ENCODE measurements around the gene CDH22.
A peak's percentile ranks its signal among the peaks of the same experiment; 100 is the strongest.

CDH22 gene

GRCh38 chr20:46255440-46256104, 52.7 kb downstream of the CDH22 start:
- Histone ChIP-seq H3K36me3 (ENCODE audit: control insufficient read depth in 1 of 2, insufficient read depth in 2 of 2, low read depth in 1 of 2, low read length in 2 of 2) (no peaks in the 10 kb centered on the region), H2BK120ac (ENCODE audit: low read depth, low read length) (no peak overlapping the region), H3K14ac (ENCODE audit: low read length in 2 of 2) (no peak overlapping the region), H2BK12ac (ENCODE audit: low read length in 2 of 2) (no peak overlapping the region), H2BK5ac (ENCODE audit: low read depth, low read length, poor library complexity, severe bottlenecking) (no peak overlapping the region), H4K8ac (ENCODE audit: low read length) (no peak overlapping the region), H3K4me3 (ENCODE audit: insufficient read depth in 1 of 2, low read depth in 1 of 2, low read length in 2 of 2) (no peak overlapping the region), H3K27ac (ENCODE audit: low read length, poor library complexity, severe bottlenecking) (no peak overlapping the region), H2BK15ac (ENCODE audit: low read depth, poor library complexity, severe bottlenecking) (no peak overlapping the region), H2AK5ac (ENCODE audit: low read length, severe bottlenecking) (no peak overlapping the region), H3K9ac (ENCODE audit: low read length) (no peak overlapping the region), H3K79me1 (replicated peaks; ENCODE audit: low read length, poor library complexity, severe bottlenecking) (no peaks in the 10 kb centered on the region), H3K4me1 (ENCODE audit: control insufficient read depth, insufficient read depth, low read depth, low read length) (no peaks in the 10 kb centered on the region), H3K4ac (ENCODE audit: low read depth in 1 of 2, low read length in 2 of 2) (no peak overlapping the region), H3K18ac (ENCODE audit: low read depth in 1 of 2, low read length in 2 of 2) (no peak overlapping the region), H4K91ac (ENCODE audit: low read length) (no peak overlapping the region), H2AFZ (ENCODE audit: low read depth, low read length) (no peak overlapping the region), H3K23ac (ENCODE audit: low read length in 2 of 2) (no peak overlapping the region), H3K4me2 (ENCODE audit: low read length, poor library complexity, severe bottlenecking) (no peak overlapping the region), H3K9me3 (ENCODE audit: control insufficient read depth, low read length) (no peaks in the 10 kb centered on the region), H3K27me3 (ENCODE audit: control insufficient read depth in 1 of 2, insufficient read depth in 1 of 2, low read length in 2 of 2) (peaks cover 49 to 88% of the 10 kb centered on the region in 2 experiments)
- 82% methylated on average over 8 of the region's 8 CpGs for WGBS
- DNase-seq: no peak

- no peaks in the 10 kb centered on the region for H3K36me3 ChIP-seq (ENCODE audit: control insufficient read depth in 1 of 2, insufficient read depth in 2 of 2, low read depth in 1 of 2, low read length in 2 of 2)
- DNase-seq: no peak
- no peak overlapping the region for H3K9ac ChIP-seq (ENCODE audit: low read length)
- H3K4me1 ChIP-seq (ENCODE audit: control insufficient read depth, insufficient read depth, low read depth, low read length): no peaks in the 10 kb centered on the region
- 17% methylated on average over 4 of the region's 8 CpGs for WGBS
- H3K27me3 ChIP-seq (ENCODE audit: control insufficient read depth in 1 of 2, insufficient read depth in 1 of 2, low read length in 2 of 2): peaks cover 64 to 90% of the 10 kb centered on the region in 2 experiments
- no peak overlapping the region for H3K18ac ChIP-seq (ENCODE audit: low read depth in 1 of 2, low read length in 2 of 2)
- H3K27ac ChIP-seq (ENCODE audit: low read length, poor library complexity, severe bottlenecking): no peak overlapping the region
- no peak overlapping the region for H4K8ac ChIP-seq (ENCODE audit: low read length)
- no peak overlapping the region for H2AK5ac ChIP-seq (ENCODE audit: low read length, severe bottlenecking)
- no peaks in the 10 kb centered on the region for H3K79me1 ChIP-seq (replicated peaks; ENCODE audit: low read length, poor library complexity, severe bottlenecking)
- H2BK5ac ChIP-seq (ENCODE audit: low read depth, low read length, poor library complexity, severe bottlenecking): no peak overlapping the region
- H3K14ac ChIP-seq (ENCODE audit: low read length in 2 of 2): no peak overlapping the region
- H2BK12ac ChIP-seq (ENCODE audit: low read length in 2 of 2): no peak overlapping the region
- no peak overlapping the region for H3K4me3 ChIP-seq (ENCODE audit: insufficient read depth in 1 of 2, low read depth in 1 of 2, low read length in 2 of 2)
- H3K9me3 ChIP-seq (ENCODE audit: control insufficient read depth, low read length): no peaks in the 10 kb centered on the region
- no peak overlapping the region for H2BK120ac ChIP-seq (ENCODE audit: low read depth, low read length)
- H4K91ac ChIP-seq (ENCODE audit: low read length): no peak overlapping the region
- H3K4me2 ChIP-seq (ENCODE audit: low read length, poor library complexity, severe bottlenecking): no peak overlapping the region
- no peak overlapping the region for H2BK15ac ChIP-seq (ENCODE audit: low read depth, poor library complexity, severe bottlenecking)
- no peak overlapping the region for H3K23ac ChIP-seq (ENCODE audit: low read length in 2 of 2)
- H3K4ac ChIP-seq (ENCODE audit: low read depth in 1 of 2, low read length in 2 of 2): no peak overlapping the region
- H2AFZ ChIP-seq (ENCODE audit: low read depth, low read length): no peak overlapping the region
Observed at GRCh38 chr20:46253391-46253790, 54.9 kb downstream of the CDH22 start.

- H3K9ac ChIP-seq (ENCODE audit: low read length): no peak overlapping the region
- no peaks in the 10 kb centered on the region for H3K4me1 ChIP-seq (ENCODE audit: control insufficient read depth, insufficient read depth, low read depth, low read length)
- H3K27me3 ChIP-seq (ENCODE audit: control insufficient read depth in 1 of 2, insufficient read depth in 1 of 2, low read length in 2 of 2): peaks cover 64 to 90% of the 10 kb centered on the region in 2 experiments
- H2BK120ac ChIP-seq (ENCODE audit: low read depth, low read length): no peak overlapping the region
- DNase-seq: no peak
- H4K8ac ChIP-seq (ENCODE audit: low read length): no peak overlapping the region
- no peaks in the 10 kb centered on the region for H3K9me3 ChIP-seq (ENCODE audit: control insufficient read depth, low read length)
- H2BK15ac ChIP-seq (ENCODE audit: low read depth, poor library complexity, severe bottlenecking): no peak overlapping the region
- no peak overlapping the region for H3K4ac ChIP-seq (ENCODE audit: low read depth in 1 of 2, low read length in 2 of 2)
- no peak overlapping the region for H3K23ac ChIP-seq (ENCODE audit: low read length in 2 of 2)
- H3K79me1 ChIP-seq (replicated peaks; ENCODE audit: low read length, poor library complexity, severe bottlenecking): no peaks in the 10 kb centered on the region
- H2BK12ac ChIP-seq (ENCODE audit: low read length in 2 of 2): no peak overlapping the region
- no peak overlapping the region for H3K27ac ChIP-seq (ENCODE audit: low read length, poor library complexity, severe bottlenecking)
- no peak overlapping the region for H2AFZ ChIP-seq (ENCODE audit: low read depth, low read length)
- no peak overlapping the region for H2AK5ac ChIP-seq (ENCODE audit: low read length, severe bottlenecking)
- WGBS: 81% methylated on average over 8 of the region's 8 CpGs
- no peak overlapping the region for H2BK5ac ChIP-seq (ENCODE audit: low read depth, low read length, poor library complexity, severe bottlenecking)
- no peak overlapping the region for H3K14ac ChIP-seq (ENCODE audit: low read length in 2 of 2)
- no peak overlapping the region for H4K91ac ChIP-seq (ENCODE audit: low read length)
- no peak overlapping the region for H3K4me2 ChIP-seq (ENCODE audit: low read length, poor library complexity, severe bottlenecking)
- H3K18ac ChIP-seq (ENCODE audit: low read depth in 1 of 2, low read length in 2 of 2): no peak overlapping the region
- no peaks in the 10 kb centered on the region for H3K36me3 ChIP-seq (ENCODE audit: control insufficient read depth in 1 of 2, insufficient read depth in 2 of 2, low read depth in 1 of 2, low read length in 2 of 2)
- H3K4me3 ChIP-seq (ENCODE audit: insufficient read depth in 1 of 2, low read depth in 1 of 2, low read length in 2 of 2): no peak overlapping the region
Observed at GRCh38 chr20:46252352-46253091, 55.8 kb downstream of the CDH22 start.

- H3K18ac ChIP-seq (ENCODE audit: low read depth in 1 of 2, low read length in 2 of 2): no peak overlapping the region
- no peak overlapping the region for H3K14ac ChIP-seq (ENCODE audit: low read length in 2 of 2)
- no peaks in the 10 kb centered on the region for H3K4me1 ChIP-seq (ENCODE audit: control insufficient read depth, insufficient read depth, low read depth, low read length)
- H3K27ac ChIP-seq (ENCODE audit: low read length, poor library complexity, severe bottlenecking): no peak overlapping the region
- H2BK12ac ChIP-seq (ENCODE audit: low read length in 2 of 2): no peak overlapping the region
- H3K27me3 ChIP-seq (ENCODE audit: control insufficient read depth in 1 of 2, insufficient read depth in 1 of 2, low read length in 2 of 2): peaks cover 73 to 94% of the 10 kb centered on the region in 2 experiments
- 5% methylated on average over 48 of the region's 56 CpGs for WGBS
- no peak overlapping the region for H3K4ac ChIP-seq (ENCODE audit: low read depth in 1 of 2, low read length in 2 of 2)
- no peak overlapping the region for H3K23ac ChIP-seq (ENCODE audit: low read length in 2 of 2)
- H2BK15ac ChIP-seq (ENCODE audit: low read depth, poor library complexity, severe bottlenecking): no peak overlapping the region
- no peak overlapping the region for H4K8ac ChIP-seq (ENCODE audit: low read length)
- no peak overlapping the region for H3K9ac ChIP-seq (ENCODE audit: low read length)
- no peak overlapping the region for H3K4me2 ChIP-seq (ENCODE audit: low read length, poor library complexity, severe bottlenecking)
- no peaks in the 10 kb centered on the region for H3K9me3 ChIP-seq (ENCODE audit: control insufficient read depth, low read length)
- DNase-seq: no peak
- no peak overlapping the region for H2AFZ ChIP-seq (ENCODE audit: low read depth, low read length)
- no peaks in the 10 kb centered on the region for H3K79me1 ChIP-seq (replicated peaks; ENCODE audit: low read length, poor library complexity, severe bottlenecking)
- H2AK5ac ChIP-seq (ENCODE audit: low read length, severe bottlenecking): no peak overlapping the region
- no peak overlapping the region for H2BK120ac ChIP-seq (ENCODE audit: low read depth, low read length)
- no peak overlapping the region for H4K91ac ChIP-seq (ENCODE audit: low read length)
- H3K4me3 ChIP-seq (ENCODE audit: insufficient read depth in 1 of 2, low read depth in 1 of 2, low read length in 2 of 2): peak overlapping the region in 1 of 2 experiments; percentile 7
- no peaks in the 10 kb centered on the region for H3K36me3 ChIP-seq (ENCODE audit: control insufficient read depth in 1 of 2, insufficient read depth in 2 of 2, low read depth in 1 of 2, low read length in 2 of 2)
- no peak overlapping the region for H2BK5ac ChIP-seq (ENCODE audit: low read depth, low read length, poor library complexity, severe bottlenecking)
Observed at GRCh38 chr20:46251211-46251673, 57.1 kb downstream of the CDH22 start.
